Stimulated activated CD8-positive, alpha-beta memory T cell treated with anti-CD3 and anti-CD28 coated beads, Interleukin-15, amount 100 ng/mL, for 48 hours (primary cell): ENCODE measurements around the gene ACTN4.

ENCODE experiments used
- DNase-seq, 2 donors: peaks; one replicate each; pipeline ENCODE4 v3.0.0-alpha.2; 2020; ENCODE audit warnings: low read depth in 2 of 2

The ACTN4 gene

GRCh38 chr19:38635483-38636399 is 11.7 kb upstream of the ACTN4 start:
- DNase-seq: no peak

GRCh38 chr19:38638461-38638860 is 9.0 kb upstream of the ACTN4 start:
- DNase-seq: no peak

GRCh38 chr19:38639679-38640078 is 7.8 kb upstream of the ACTN4 start:
- no peak for DNase-seq

GRCh38 chr19:38640368-38640767 is 7.1 kb upstream of the ACTN4 start:
- no peak for DNase-seq

GRCh38 chr19:38642176-38642575 is 5.3 kb upstream of the ACTN4 start:
- no peak for DNase-seq

- no peak for DNase-seq
Observed at GRCh38 chr19:38644719-38645118, 2.7 kb upstream of the ACTN4 start.

- DNase-seq: no peak
Observed at GRCh38 chr19:38647966-38648768, 718 bp downstream of the ACTN4 start.

GRCh38 chr19:38648769-38649304 is 1.4 kb downstream of the ACTN4 start:
- no peak for DNase-seq

- DNase-seq: no peak
Observed at GRCh38 chr19:38649305-38650171, 2.1 kb downstream of the ACTN4 start.

GRCh38 chr19:38650172-38650775 is 2.8 kb downstream of the ACTN4 start:
- no peak for DNase-seq

- DNase-seq: no peak
Observed at GRCh38 chr19:38650911-38651584, 3.6 kb downstream of the ACTN4 start.

GRCh38 chr19:38653028-38653571 is 5.7 kb downstream of the ACTN4 start:
- DNase-seq: no peak

GRCh38 chr19:38654628-38655055 is 7.2 kb downstream of the ACTN4 start:
- no peak for DNase-seq

- peak; percentile 37 to 52 for DNase-seq
Observed at GRCh38 chr19:38655148-38655824, 7.8 kb downstream of the ACTN4 start.

- no peak for DNase-seq
Observed at GRCh38 chr19:38656171-38656981, 8.9 kb downstream of the ACTN4 start.

GRCh38 chr19:38657633-38658222 is 10.3 kb downstream of the ACTN4 start:
- no peak for DNase-seq

GRCh38 chr19:38658462-38659306 is 11.2 kb downstream of the ACTN4 start:
- DNase-seq: no peak
